MM.1S (cell line): ENCODE results near the gene CD40LG.

Source experiments
- DNase-seq: peaks from one replicate; pipeline ENCODE4 v3.0.0-alpha.2; 2015
- H2AFZ ChIP-seq: fragments of 300-600 bp; sonication (generic); 2 replicates; pipeline ENCODE4 v1.6.0; 2016; ENCODE audit warnings: antibody characterized with exemption, low read length
- H3F3A ChIP-seq: fragments of 300-600 bp; sonication (generic); 2 replicates; pipeline ENCODE4 v1.6.1; 2016; ENCODE audit warnings: mild to moderate bottlenecking, antibody characterized with exemption, low read length, moderate library complexity, mixed read lengths; ENCODE audit not compliant: insufficient read depth
- H3K27ac ChIP-seq: fragments of 300-600 bp; sonication (generic); 2 replicates; pipeline ENCODE4 v1.5.1; 2016; ENCODE audit warnings: mild to moderate bottlenecking, low read length
- H3K27me3 ChIP-seq: fragments of 300-600 bp; sonication (generic); replicated peaks from 2 replicates; pipeline ENCODE4 v1.6.0; 2016; ENCODE audit warnings: low read length; ENCODE audit not compliant: insufficient read depth
- H3K36me3 ChIP-seq: fragments of 300-600 bp; sonication (generic); replicated peaks from 2 replicates; pipeline ENCODE4 v1.6.1; 2016; ENCODE audit warnings: mild to moderate bottlenecking, low read length, mixed read lengths; ENCODE audit not compliant: insufficient read depth
- H3K4me1 ChIP-seq: fragments of 300-600 bp; sonication (generic); 2 replicates; pipeline ENCODE4 v1.6.1; 2016; ENCODE audit warnings: low read length, mixed read lengths
- H3K4me2 ChIP-seq: fragments of 300-600 bp; sonication (generic); 2 replicates; pipeline ENCODE4 v1.6.0; 2016; ENCODE audit warnings: low read depth, low read length
- H3K4me3 ChIP-seq: fragments of 300-600 bp; sonication (generic); 2 replicates; pipeline ENCODE4 v1.5.1; 2016; ENCODE audit warnings: low read length, mixed read lengths
- H3K79me2 ChIP-seq: fragments of 300-600 bp; sonication (generic); 2 replicates; pipeline ENCODE4 v1.6.1; 2016; ENCODE audit warnings: mixed run types, low read length, mixed read lengths
- H3K9ac ChIP-seq: fragments of 300-600 bp; sonication (generic); 2 replicates; pipeline ENCODE4 v1.6.1; 2016; ENCODE audit warnings: low read length, mixed read lengths
- H3K9me2 ChIP-seq: fragments of 300-600 bp; sonication (generic); replicated peaks from 2 replicates; pipeline ENCODE4 v1.6.1; 2016; ENCODE audit warnings: mild to moderate bottlenecking, low read length, mixed read lengths; ENCODE audit not compliant: insufficient read depth
- H3K9me3 ChIP-seq: fragments of 300-600 bp; sonication (generic); replicated peaks from 2 replicates; pipeline ENCODE4 v1.6.1; 2016; ENCODE audit warnings: mild to moderate bottlenecking, low read length, mixed read lengths; ENCODE audit not compliant: insufficient read depth
- H4K20me1 ChIP-seq: fragments of 300-600 bp; sonication (generic); 2 replicates; pipeline ENCODE4 v1.6.1; 2016; ENCODE audit warnings: mild to moderate bottlenecking, low read length, moderate library complexity, mixed read lengths; ENCODE audit not compliant: insufficient read depth
- EZH2 ChIP-seq: fragments of 300-600 bp; sonication (generic); optimal IDR thresholded peaks from 2 replicates; pipeline ENCODE3; 2017; ENCODE audit warnings: low read depth, mild to moderate bottlenecking, antibody characterized with exemption, low read length, mixed read lengths
- EZH2phosphoT487 ChIP-seq: fragments of 300-600 bp; sonication (generic); IDR thresholded peaks from 2 replicates; pipeline ENCODE4 v1.6.1; 2018; ENCODE audit warnings: antibody characterized with exemption, low read length
- TF ChIP-seq, protein P1 (sequence below): fragments of 300-600 bp; sonication (generic); IDR thresholded peaks from 2 replicates; pipeline ENCODE4 v1.5.1; 2016; ENCODE audit warnings: antibody characterized with exemption, low read length, mixed read lengths

The CD40LG gene

GRCh38 chrX:136647677-136648360 lies at the start of gene CD40LG:
CD40LG (plus strand) TSS chrX:136648158; CDS start chrX:136648249, 91 bp downstream.
- no peak for DNase-seq
- Histone ChIP-seq H3K4me1 (0 out of 2 replicates have a peak, but pooled peaks cover 5% of the 10 kb centered on the region), H3K9me3 (no peaks in the 10 kb centered on the region), H3K27ac (no peak within 1 kb of the TSS), H4K20me1 (no peaks in the 10 kb centered on the region), H2AFZ (no peak within 1 kb of the TSS), H3K4me3 (no peak within 1 kb of the TSS), H3K4me2 (no peak within 1 kb of the TSS), H3K79me2 (no peaks in the 10 kb centered on the region), H3K27me3 (no peaks in the 10 kb centered on the region), H3K9ac (no peak within 1 kb of the TSS), H3K36me3 (no peaks in the 10 kb centered on the region), H3F3A (no peaks in the 10 kb centered on the region), H3K9me2 (no peaks in the 10 kb centered on the region)
- TF ChIP-seq, protein P1, sequence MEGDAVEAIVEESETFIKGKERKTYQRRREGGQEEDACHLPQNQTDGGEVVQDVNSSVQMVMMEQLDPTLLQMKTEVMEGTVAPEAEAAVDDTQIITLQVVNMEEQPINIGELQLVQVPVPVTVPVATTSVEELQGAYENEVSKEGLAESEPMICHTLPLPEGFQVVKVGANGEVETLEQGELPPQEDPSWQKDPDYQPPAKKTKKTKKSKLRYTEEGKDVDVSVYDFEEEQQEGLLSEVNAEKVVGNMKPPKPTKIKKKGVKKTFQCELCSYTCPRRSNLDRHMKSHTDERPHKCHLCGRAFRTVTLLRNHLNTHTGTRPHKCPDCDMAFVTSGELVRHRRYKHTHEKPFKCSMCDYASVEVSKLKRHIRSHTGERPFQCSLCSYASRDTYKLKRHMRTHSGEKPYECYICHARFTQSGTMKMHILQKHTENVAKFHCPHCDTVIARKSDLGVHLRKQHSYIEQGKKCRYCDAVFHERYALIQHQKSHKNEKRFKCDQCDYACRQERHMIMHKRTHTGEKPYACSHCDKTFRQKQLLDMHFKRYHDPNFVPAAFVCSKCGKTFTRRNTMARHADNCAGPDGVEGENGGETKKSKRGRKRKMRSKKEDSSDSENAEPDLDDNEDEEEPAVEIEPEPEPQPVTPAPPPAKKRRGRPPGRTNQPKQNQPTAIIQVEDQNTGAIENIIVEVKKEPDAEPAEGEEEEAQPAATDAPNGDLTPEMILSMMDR, result no peak
- TF ChIP-seq EZH2phosphoT487, result no peak
- TF ChIP-seq EZH2, result no peak

DNA sequence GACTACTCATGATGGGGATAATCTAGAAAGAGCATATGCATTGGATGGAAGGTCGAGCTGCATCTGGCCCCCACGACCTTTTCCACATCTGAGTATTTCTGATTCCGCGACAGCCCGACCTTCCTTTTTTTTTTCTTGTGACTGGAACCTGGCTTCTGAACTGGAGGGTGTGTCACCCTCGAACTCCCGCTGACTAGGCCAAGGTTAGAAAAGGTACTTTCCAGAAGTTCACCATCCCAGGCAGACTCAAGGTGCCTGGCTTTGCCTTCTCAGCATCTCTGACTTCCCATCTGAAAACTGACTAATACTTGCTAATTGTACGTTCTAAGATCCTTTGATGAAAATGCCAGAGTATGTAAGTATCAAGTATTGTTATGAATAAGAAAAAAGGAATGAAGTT lies 49.3 kb upstream of the CD40LG start:
- no peak overlapping the region for H3K4me3 ChIP-seq
- peak overlapping the region; percentile 41; the same call in 1 of the 2 replicates for H3K27ac ChIP-seq
- H3F3A ChIP-seq, result peaks cover 13% of the 10 kb centered on the region
- H2AFZ ChIP-seq, result peak overlapping the region; percentile 13; the same call in 1 of the 2 replicates
- TF ChIP-seq EZH2 (no peak), EZH2phosphoT487 (no peak)
- TF ChIP-seq, protein P1, result no peak
- no peaks in the 10 kb centered on the region for H3K9me2 ChIP-seq
- no peaks in the 10 kb centered on the region for H3K9me3 ChIP-seq
- peak overlapping the region; percentile 28 for H3K4me2 ChIP-seq
- DNase-seq, result peak; percentile 79
- H3K27me3 ChIP-seq, result no peaks in the 10 kb centered on the region
- H3K36me3 ChIP-seq, result no peaks in the 10 kb centered on the region
- no peak overlapping the region; the same call in 1 of the 2 replicates for H3K9ac ChIP-seq
- peaks cover 21% of the 10 kb centered on the region for H3K4me1 ChIP-seq
- H4K20me1 ChIP-seq, result no peaks in the 10 kb centered on the region
- H3K79me2 ChIP-seq, result no peaks in the 10 kb centered on the region

- Histone ChIP-seq H3K36me3 (no peaks in the 10 kb centered on the region), H2AFZ (no peak overlapping the region), H3K4me2 (no peak overlapping the region), H3K27ac (no peak overlapping the region), H3K79me2 (no peaks in the 10 kb centered on the region), H3K9ac (no peak overlapping the region), H3K4me3 (no peak overlapping the region), H4K20me1 (no peaks in the 10 kb centered on the region), H3F3A (peaks cover 13% of the 10 kb centered on the region), H3K27me3 (no peaks in the 10 kb centered on the region), H3K9me2 (no peaks in the 10 kb centered on the region), H3K4me1 (peaks cover 21% of the 10 kb centered on the region), H3K9me3 (no peaks in the 10 kb centered on the region)
- no peak for TF ChIP-seq EZH2phosphoT487
- TF ChIP-seq, protein P1, result no peak
- DNase-seq, result no peak
These were observed 47.9 kb upstream of the CD40LG start for GRCh38 chrX:136600059-136600458.
